Keratinocyte (primary cell): ENCODE measurements around the gene WDFY2. TPM values are rescaled to one million over a fixed set of nuclear protein-coding genes. Genes with fewer than 3 reads are reported as not detected.

ENCODE experiments used
- DNase-seq: peaks from one replicate; pipeline ENCODE4 v3.0.0-alpha.2; 2011; ENCODE audit warnings: low read depth, missing footprints, low spot score
- FAIRE-seq: peaks from 2 replicates; lab custom pipeline; 2011; peaks lifted over from hg19 to GRCh38; lab: Jason Lieb, UNC
- H2AFZ ChIP-seq: 2 replicates; pipeline ENCODE4 v1.6.0; 2012; ENCODE audit warnings: low read length, control low read depth, inconsistent platforms; ENCODE audit not compliant: control insufficient read depth
- H3K27ac ChIP-seq: 2 replicates; pipeline ENCODE4 v1.5.1; 2011; ENCODE audit warnings: low read length; ENCODE audit not compliant: control insufficient read depth, insufficient read depth
- H3K27me3 ChIP-seq: 3 replicates; pipeline ENCODE4 v1.6.0; 2011; ENCODE audit warnings: low read length; ENCODE audit not compliant: control insufficient read depth, insufficient read depth; ENCODE audit errors: extremely low read depth
- H3K36me3 ChIP-seq, 2 experiments: 2 replicates in 1 of 2; 3 replicates in 1 of 2; pipeline ENCODE4 v1.5.1; 2011; ENCODE audit warnings: low read length in 2 of 2, mild to moderate bottlenecking in 1 of 2; ENCODE audit not compliant: control insufficient read depth in 2 of 2, insufficient read depth in 2 of 2; ENCODE audit errors: extremely low read depth in 1 of 2
- H3K4me1 ChIP-seq: 3 replicates; pipeline ENCODE4 v1.5.1; 2011; ENCODE audit warnings: low read length; ENCODE audit not compliant: control insufficient read depth, insufficient read depth; ENCODE audit errors: extremely low read depth
- H3K4me2 ChIP-seq: 3 replicates; pipeline ENCODE4 v1.6.0; 2011; ENCODE audit warnings: low read depth, low read length; ENCODE audit not compliant: control insufficient read depth, insufficient read depth; ENCODE audit errors: extremely low read depth
- H3K4me3 ChIP-seq, 3 experiments: fragments of 200-600 bp in 1 of 3; sonication (generic) in 1 of 3; 2 replicates in 2 of 3; 3 replicates in 1 of 3; pipeline ENCODE4 v1.5.1; 2011 to 2016; ENCODE audit warnings: low read length in 3 of 3, mild to moderate bottlenecking in 3 of 3, control low read depth in 2 of 3, inconsistent platforms in 1 of 3, low read depth in 1 of 3, mixed read lengths in 1 of 3, mixed run types in 1 of 3, moderate library complexity in 1 of 3; ENCODE audit not compliant: control insufficient read depth in 2 of 3, insufficient read depth in 2 of 3; ENCODE audit errors: extremely low read depth in 1 of 3
- H3K79me2 ChIP-seq: 2 replicates; pipeline ENCODE4 v1.6.0; 2012; ENCODE audit warnings: low read length; ENCODE audit not compliant: control insufficient read depth, insufficient read depth
- H3K9ac ChIP-seq: 3 replicates; pipeline ENCODE4 v1.6.0; 2011; ENCODE audit warnings: low read length; ENCODE audit not compliant: control insufficient read depth, insufficient read depth; ENCODE audit errors: extremely low read depth
- H3K9me1 ChIP-seq: 3 replicates; pipeline ENCODE4 v1.6.0; 2011; ENCODE audit warnings: low read length; ENCODE audit not compliant: control insufficient read depth, insufficient read depth; ENCODE audit errors: extremely low read depth
- H3K9me3 ChIP-seq: 2 replicates; pipeline ENCODE4 v1.5.1; 2012; ENCODE audit warnings: low read depth, low read length; ENCODE audit not compliant: control insufficient read depth
- H4K20me1 ChIP-seq: 3 replicates; pipeline ENCODE4 v1.6.0; 2011; ENCODE audit warnings: low read length; ENCODE audit not compliant: control insufficient read depth, insufficient read depth; ENCODE audit errors: extremely low read depth
- CTCF ChIP-seq, 3 experiments: IDR thresholded peaks in 1 of 3; conservative IDR thresholded peaks in 1 of 3; optimal IDR thresholded peaks in 1 of 3; 2 replicates in 2 of 3; 3 replicates in 1 of 3; pipeline versions ENCODE3 to v1.5.1; 2011; ENCODE audit warnings: low read length in 3 of 3, mild to moderate bottlenecking in 3 of 3, moderate library complexity in 2 of 3, control low read depth in 1 of 3, inconsistent platforms in 1 of 3; ENCODE audit not compliant: insufficient read depth in 2 of 3; ENCODE audit errors: extremely low read depth in 1 of 3
- EZH2 ChIP-seq: IDR thresholded peaks from one replicate; pipeline ENCODE4 v1.6.1; 2012; ENCODE audit warnings: inconsistent platforms, mild to moderate bottlenecking, low read length, moderate library complexity
- dilution Hi-C: fragments of 300-500 bp; cut with MboI; formaldehyde crosslinking; loops from one replicate; pipeline ENCODE4 v1.7.0; 2020; ENCODE audit warnings: low sequenced_read_pairs; ENCODE audit not compliant: extremely low pct_ligation_motif_present
- polyA plus RNA-seq, 5 experiments: library from polyadenylated mRNA; depleted of rRNA in 3 of 5; stranded (reverse) in 3 of 5; stranded (forward) in 1 of 5; unstranded in 1 of 5; fragments of >200 nt; gene quantifications; 1 replicate in 1 of 5; 2 replicates in 3 of 5; 3 replicates in 1 of 5; pipeline versions ENCODE4 v1.2.1 to v1.2.3, GENCODE V29; 2011 to 2012; ENCODE audit warnings: missing spikeins in 2 of 5, low read depth in 1 of 5, low replicate concordance in 1 of 5

WDFY2 gene
- polyA plus RNA-seq, 1 donor (not counting 4 experiments of a cell fraction or from before 2014, with no cell fraction given): 18.6 TPM

GRCh38 chr13:51547425-51548176 lies 36.7 kb upstream of the WDFY2 start:
- FAIRE-seq: no peak
- no peaks in the 10 kb centered on the region for H3K27me3 ChIP-seq

GRCh38 chr13:51549050-51549449 lies 35.2 kb upstream of the WDFY2 start:
- dilution Hi-C loops: no loop called here
- H3K27me3 ChIP-seq: no peaks in the 10 kb centered on the region
- peaks cover 6% of the 10 kb centered on the region for H3K4me1 ChIP-seq
- no peak for FAIRE-seq
- no peak for DNase-seq
- no peaks in the 10 kb centered on the region for H3K9me1 ChIP-seq
- H3K27ac ChIP-seq: no peak overlapping the region
- H3K4me2 ChIP-seq: no peak overlapping the region
- H3K79me2 ChIP-seq: no peaks in the 10 kb centered on the region
- TF ChIP-seq CTCF (optimal IDR thresholded peaks at IDR 0.05 in 1 of 3, IDR thresholded peaks at IDR 0.05 in 1 of 3, conservative IDR thresholded peaks at IDR 0.05 in 1 of 3; ENCODE audit: extremely low read depth in 1 of 3, insufficient read depth in 2 of 3, low read length in 3 of 3) (no peak), EZH2 (no peak)
- H4K20me1 ChIP-seq: no peaks in the 10 kb centered on the region
- no peaks in the 10 kb centered on the region for H3K36me3 ChIP-seq
- no peak overlapping the region for H2AFZ ChIP-seq
- no peak overlapping the region for H3K9ac ChIP-seq
- H3K4me3 ChIP-seq: no peak overlapping the region
- no peaks in the 10 kb centered on the region for H3K9me3 ChIP-seq

More at GRCh38 chr13:51547425-51548176, 36.7 kb upstream of the WDFY2 start:
- Histone ChIP-seq H3K79me2 (no peaks in the 10 kb centered on the region), H3K9ac (no peak overlapping the region), H3K4me2 (no peak overlapping the region), H2AFZ (no peak overlapping the region), H4K20me1 (no peaks in the 10 kb centered on the region), H3K36me3 (no peaks in the 10 kb centered on the region), H3K9me1 (no peaks in the 10 kb centered on the region), H3K4me1 (peaks cover 8% of the 10 kb centered on the region), H3K4me3 (no peak overlapping the region), H3K27ac (no peak overlapping the region), H3K9me3 (no peaks in the 10 kb centered on the region)
- no peak for DNase-seq
- TF ChIP-seq EZH2 (no peak), CTCF (optimal IDR thresholded peaks at IDR 0.05 in 1 of 3, IDR thresholded peaks at IDR 0.05 in 1 of 3, conservative IDR thresholded peaks at IDR 0.05 in 1 of 3; ENCODE audit: extremely low read depth in 1 of 3, insufficient read depth in 2 of 3, low read length in 3 of 3) (no peak)
- dilution Hi-C loops: no loop called here
